VCaP (cell line): Measurements from ENCODE around the gene RGL2.

Experiments
- H3K27ac ChIP-seq: fragments of 450-650 bp; 2 replicates; pipeline ENCODE4 v1.5.1; 2017
- CTCF ChIP-seq: fragments of 450-650 bp; conservative IDR thresholded peaks from 2 replicates; pipeline ENCODE4 v1.5.1; 2017; ENCODE audit warnings: mild to moderate bottlenecking, moderate library complexity

The RGL2 gene

GRCh38 chr6:33278810-33279209 is 19.9 kb downstream of the RGL2 start:
- H3K27ac ChIP-seq: peak overlapping the region; percentile 100; the same call in 1 of the 2 replicates

GRCh38 chr6:33278392-33278741 is 20.4 kb downstream of the RGL2 start:
- TF ChIP-seq CTCF: no peak
- H3K27ac ChIP-seq: peak overlapping the region; percentile 100; the same call in 1 of the 2 replicates

More at GRCh38 chr6:33278810-33279209, 19.9 kb downstream of the RGL2 start:
- TF ChIP-seq CTCF: no peak

GRCh38 chr6:33277663-33278391 is 20.9 kb downstream of the RGL2 start:
- peak overlapping the region; percentile 100 for H3K27ac ChIP-seq
- no peak for TF ChIP-seq CTCF

- peak within 1 kb of the TSS; percentile 100 for H3K27ac ChIP-seq
- peak; percentile 77 for TF ChIP-seq CTCF
Observed at GRCh38 chr6:33276864-33277662, 21.7 kb downstream of the RGL2 start, which contains the start of gene B3GALT4. Gene B3GALT4 (plus strand): TSS chr6:33277123. CDS start chr6:33277420, 297 bp downstream.

- peak overlapping the region; percentile 100 for H3K27ac ChIP-seq
- no peak for TF ChIP-seq CTCF
Observed at GRCh38 chr6:33276581-33276863, 22.2 kb downstream of the RGL2 start.

GRCh38 chr6:33275795-33276580 is 22.8 kb downstream of the RGL2 start:
- peak overlapping the region; percentile 100 for H3K27ac ChIP-seq

GRCh38 chr6:33273924-33274902 is 24.5 kb downstream of the RGL2 start:
- no peak for TF ChIP-seq CTCF
- peak overlapping the region; percentile 100 for H3K27ac ChIP-seq
